ENCODE data around the gene CLK1. TPM values are rescaled to one million over a fixed set of nuclear protein-coding genes. Genes with fewer than 3 reads are reported as not detected.

CLK1 gene
- total and polyA plus RNA-seq, 9 of the 15 experiments (the other 6 are each of a cell fraction or from before 2014, with no cell fraction given), result 29.3 to 99.2 (median 47.0) TPM

DNA sequence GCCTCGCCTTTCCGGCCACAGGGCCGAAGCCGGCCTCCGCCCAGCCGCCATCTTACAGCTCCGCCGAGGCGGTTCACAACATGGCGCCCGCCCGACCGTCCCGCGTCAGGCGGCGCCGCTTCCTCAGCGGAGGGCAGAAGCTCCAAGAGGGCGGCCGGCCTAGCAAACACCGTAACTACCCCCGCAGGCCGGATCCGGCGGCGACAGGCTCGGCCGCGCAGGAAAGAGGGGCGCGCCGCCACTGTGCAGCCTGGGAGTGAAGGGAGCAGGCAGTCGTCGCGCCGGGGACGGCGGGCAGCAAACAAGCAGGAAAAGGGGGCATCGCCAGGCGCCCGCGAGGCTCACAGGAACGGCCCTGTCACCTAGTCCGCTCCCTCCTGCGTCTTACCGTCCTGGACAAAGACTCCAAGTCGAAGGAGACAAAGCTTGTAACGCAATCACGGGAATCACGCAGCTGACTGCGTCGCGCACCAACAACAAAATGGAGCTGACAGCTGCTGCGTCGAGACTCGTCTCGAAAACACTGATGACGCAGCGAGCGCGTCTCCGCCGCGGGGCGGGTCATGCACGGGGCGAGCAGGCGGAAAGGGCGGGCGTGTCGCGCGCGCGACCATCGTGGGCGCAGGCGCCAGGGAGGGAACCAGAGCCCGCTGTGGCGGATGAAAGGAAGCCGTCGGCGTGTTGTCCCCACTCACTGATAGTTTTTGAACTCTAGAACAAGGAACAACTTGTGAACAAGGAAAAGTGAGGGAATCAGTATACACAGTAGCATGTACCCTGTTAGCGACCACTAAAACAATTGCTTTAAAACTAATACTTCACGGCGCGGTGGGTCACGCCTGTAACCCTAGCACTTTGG is at the start of gene CLK1 (continued):
- TF ChIP-seq, protein P1, sequence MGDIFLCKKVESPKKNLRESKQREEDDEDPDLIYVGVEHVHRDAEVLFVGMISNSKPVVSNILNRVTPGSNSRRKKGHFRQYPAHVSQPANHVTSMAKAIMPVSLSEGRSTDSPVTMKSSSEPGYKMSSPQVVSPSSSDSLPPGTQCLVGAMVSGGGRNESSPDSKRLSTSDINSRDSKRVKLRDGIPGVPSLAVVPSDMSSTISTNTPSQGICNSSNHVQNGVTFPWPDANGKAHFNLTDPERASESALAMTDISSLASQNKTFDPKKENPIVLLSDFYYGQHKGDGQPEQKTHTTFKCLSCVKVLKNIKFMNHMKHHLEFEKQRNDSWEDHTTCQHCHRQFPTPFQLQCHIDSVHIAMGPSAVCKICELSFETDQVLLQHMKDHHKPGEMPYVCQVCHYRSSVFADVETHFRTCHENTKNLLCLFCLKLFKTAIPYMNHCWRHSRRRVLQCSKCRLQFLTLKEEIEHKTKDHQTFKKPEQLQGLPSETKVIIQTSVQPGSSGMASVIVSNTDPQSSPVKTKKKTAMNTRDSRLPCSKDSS (IDR thresholded peaks at IDR 0.05; ENCODE audit: low read depth, partially characterized antibody), result no peak
- no peak for TF ChIP-seq ETV1 (tag; conservative IDR thresholded peaks at IDR 0.05; ENCODE audit: low read depth)
- TF ChIP-seq BHLHE40 (IDR thresholded peaks at IDR 0.05; ENCODE audit: low read length), result peak; percentile 82
- no peak; a peak in 1 of 4 replicates for TF ChIP-seq RCOR1 (IDR thresholded peaks at IDR 0.05; ENCODE audit: borderline replicate concordance in 1 of 2, low read depth in 2 of 2, low read length in 2 of 2)
- 0 out of 2 replicates have a peak, but pooled peaks have one; percentile 78 for TF ChIP-seq MTA3 (IDR thresholded peaks at IDR 0.05; ENCODE audit: borderline replicate concordance)
- TF ChIP-seq ZNF23 (CRISPR knock-in tag; IDR thresholded peaks at IDR 0.05), result no peak
- peak; percentile 97 for TF ChIP-seq POLR2A (conservative IDR thresholded peaks at IDR 0.05)
- TF ChIP-seq, protein P2, sequence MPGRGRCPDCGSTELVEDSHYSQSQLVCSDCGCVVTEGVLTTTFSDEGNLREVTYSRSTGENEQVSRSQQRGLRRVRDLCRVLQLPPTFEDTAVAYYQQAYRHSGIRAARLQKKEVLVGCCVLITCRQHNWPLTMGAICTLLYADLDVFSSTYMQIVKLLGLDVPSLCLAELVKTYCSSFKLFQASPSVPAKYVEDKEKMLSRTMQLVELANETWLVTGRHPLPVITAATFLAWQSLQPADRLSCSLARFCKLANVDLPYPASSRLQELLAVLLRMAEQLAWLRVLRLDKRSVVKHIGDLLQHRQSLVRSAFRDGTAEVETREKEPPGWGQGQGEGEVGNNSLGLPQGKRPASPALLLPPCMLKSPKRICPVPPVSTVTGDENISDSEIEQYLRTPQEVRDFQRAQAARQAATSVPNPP (IDR thresholded peaks at IDR 0.05; ENCODE audit: borderline replicate concordance, insufficient read depth, insufficient read length), result no peak
- TF ChIP-seq, protein P3, sequence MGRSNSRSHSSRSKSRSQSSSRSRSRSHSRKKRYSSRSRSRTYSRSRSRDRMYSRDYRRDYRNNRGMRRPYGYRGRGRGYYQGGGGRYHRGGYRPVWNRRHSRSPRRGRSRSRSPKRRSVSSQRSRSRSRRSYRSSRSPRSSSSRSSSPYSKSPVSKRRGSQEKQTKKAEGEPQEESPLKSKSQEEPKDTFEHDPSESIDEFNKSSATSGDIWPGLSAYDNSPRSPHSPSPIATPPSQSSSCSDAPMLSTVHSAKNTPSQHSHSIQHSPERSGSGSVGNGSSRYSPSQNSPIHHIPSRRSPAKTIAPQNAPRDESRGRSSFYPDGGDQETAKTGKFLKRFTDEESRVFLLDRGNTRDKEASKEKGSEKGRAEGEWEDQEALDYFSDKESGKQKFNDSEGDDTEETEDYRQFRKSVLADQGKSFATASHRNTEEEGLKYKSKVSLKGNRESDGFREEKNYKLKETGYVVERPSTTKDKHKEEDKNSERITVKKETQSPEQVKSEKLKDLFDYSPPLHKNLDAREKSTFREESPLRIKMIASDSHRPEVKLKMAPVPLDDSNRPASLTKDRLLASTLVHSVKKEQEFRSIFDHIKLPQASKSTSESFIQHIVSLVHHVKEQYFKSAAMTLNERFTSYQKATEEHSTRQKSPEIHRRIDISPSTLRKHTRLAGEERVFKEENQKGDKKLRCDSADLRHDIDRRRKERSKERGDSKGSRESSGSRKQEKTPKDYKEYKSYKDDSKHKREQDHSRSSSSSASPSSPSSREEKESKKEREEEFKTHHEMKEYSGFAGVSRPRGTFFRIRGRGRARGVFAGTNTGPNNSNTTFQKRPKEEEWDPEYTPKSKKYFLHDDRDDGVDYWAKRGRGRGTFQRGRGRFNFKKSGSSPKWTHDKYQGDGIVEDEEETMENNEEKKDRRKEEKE (IDR thresholded peaks at IDR 0.05; ENCODE audit: borderline replicate concordance in 1 of 2, control insufficient read depth in 1 of 2, low read depth in 2 of 2, low read length in 1 of 2), result no peak
- TF ChIP-seq, protein P4, sequence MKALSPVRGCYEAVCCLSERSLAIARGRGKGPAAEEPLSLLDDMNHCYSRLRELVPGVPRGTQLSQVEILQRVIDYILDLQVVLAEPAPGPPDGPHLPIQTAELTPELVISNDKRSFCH (CRISPR knock-in tag; IDR thresholded peaks at IDR 0.05), result no peak
- TF ChIP-seq, protein P4 (tag; IDR thresholded peaks at IDR 0.05), result peak; percentile 77
- TF ChIP-seq RHOXF2B (CRISPR knock-in tag; conservative IDR thresholded peaks at IDR 0.05), result no peak
- TF ChIP-seq ESRRA (IDR thresholded peaks at IDR 0.05; ENCODE audit: borderline replicate concordance, low read depth), result peak; percentile 45; the same call in 1 of the 2 replicates
- no peak for TF ChIP-seq ZNF184 (CRISPR knock-in tag; IDR thresholded peaks at IDR 0.05)
- no peak for TF ChIP-seq ZNF146 (CRISPR knock-in tag; IDR thresholded peaks at IDR 0.05; ENCODE audit: unreplicated experiment)
- no peak for TF ChIP-seq ZNF408 (CRISPR knock-in tag; IDR thresholded peaks at IDR 0.05; ENCODE audit: low read depth)
- TF ChIP-seq, protein P5, sequence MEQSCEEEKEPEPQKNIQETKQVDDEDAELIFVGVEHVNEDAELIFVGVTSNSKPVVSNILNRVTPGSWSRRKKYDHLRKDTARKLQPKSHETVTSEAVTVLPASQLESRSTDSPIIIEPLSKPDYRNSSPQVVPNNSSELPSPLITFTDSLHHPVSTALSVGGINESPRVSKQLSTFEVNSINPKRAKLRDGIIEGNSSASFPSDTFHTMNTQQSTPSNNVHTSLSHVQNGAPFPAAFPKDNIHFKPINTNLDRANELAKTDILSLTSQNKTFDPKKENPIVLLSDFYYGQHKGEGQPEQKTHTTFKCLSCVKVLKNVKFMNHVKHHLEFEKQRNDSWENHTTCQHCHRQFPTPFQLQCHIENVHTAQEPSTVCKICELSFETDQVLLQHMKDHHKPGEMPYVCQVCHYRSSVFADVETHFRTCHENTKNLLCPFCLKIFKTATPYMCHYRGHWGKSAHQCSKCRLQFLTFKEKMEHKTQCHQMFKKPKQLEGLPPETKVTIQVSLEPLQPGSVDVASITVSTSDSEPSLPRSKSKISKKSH (CRISPR knock-in tag; IDR thresholded peaks at IDR 0.05), result no peak
- no peak for TF ChIP-seq TOE1 (IDR thresholded peaks at IDR 0.05; ENCODE audit: borderline replicate concordance)
- peak; percentile 91 for TF ChIP-seq TOE1 (CRISPR knock-in tag; IDR thresholded peaks at IDR 0.05; ENCODE audit: borderline replicate concordance, low read depth)
- no peak for TF ChIP-seq TRIM28 (IDR thresholded peaks at IDR 0.05)

Measured in K562 (cell line).